CD4-positive, alpha-beta T cell treated with Interleukin-2 at 100 ng/mL for 4 hours (primary cell): ENCODE measurements around the gene GDPD4.

Experiments
- DNase-seq: peaks from one replicate; pipeline ENCODE4 v3.0.0-alpha.2; 2020; ENCODE audit warnings: low spot score

The GDPD4 gene

GRCh38 chr11:77173494-77173893 is 128.0 kb downstream of the GDPD4 start:
- DNase-seq: no peak

DNA sequence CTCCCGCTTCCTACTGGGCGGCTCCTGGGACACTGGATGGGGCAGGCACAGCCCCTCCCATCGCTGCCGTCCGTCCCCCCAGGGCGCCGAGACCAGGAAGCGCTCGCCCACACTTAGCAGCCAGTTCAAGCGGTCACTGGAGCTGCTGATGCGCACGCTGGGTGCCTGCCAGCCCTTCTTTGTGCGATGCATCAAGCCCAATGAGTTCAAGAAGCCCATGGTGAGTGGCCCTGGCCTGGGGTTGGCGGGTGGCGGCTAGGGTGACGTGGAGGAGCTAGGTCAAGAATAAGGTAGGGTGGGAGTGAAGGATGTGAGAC is 128.9 kb downstream of the GDPD4 start:
- no peak for DNase-seq

DNA sequence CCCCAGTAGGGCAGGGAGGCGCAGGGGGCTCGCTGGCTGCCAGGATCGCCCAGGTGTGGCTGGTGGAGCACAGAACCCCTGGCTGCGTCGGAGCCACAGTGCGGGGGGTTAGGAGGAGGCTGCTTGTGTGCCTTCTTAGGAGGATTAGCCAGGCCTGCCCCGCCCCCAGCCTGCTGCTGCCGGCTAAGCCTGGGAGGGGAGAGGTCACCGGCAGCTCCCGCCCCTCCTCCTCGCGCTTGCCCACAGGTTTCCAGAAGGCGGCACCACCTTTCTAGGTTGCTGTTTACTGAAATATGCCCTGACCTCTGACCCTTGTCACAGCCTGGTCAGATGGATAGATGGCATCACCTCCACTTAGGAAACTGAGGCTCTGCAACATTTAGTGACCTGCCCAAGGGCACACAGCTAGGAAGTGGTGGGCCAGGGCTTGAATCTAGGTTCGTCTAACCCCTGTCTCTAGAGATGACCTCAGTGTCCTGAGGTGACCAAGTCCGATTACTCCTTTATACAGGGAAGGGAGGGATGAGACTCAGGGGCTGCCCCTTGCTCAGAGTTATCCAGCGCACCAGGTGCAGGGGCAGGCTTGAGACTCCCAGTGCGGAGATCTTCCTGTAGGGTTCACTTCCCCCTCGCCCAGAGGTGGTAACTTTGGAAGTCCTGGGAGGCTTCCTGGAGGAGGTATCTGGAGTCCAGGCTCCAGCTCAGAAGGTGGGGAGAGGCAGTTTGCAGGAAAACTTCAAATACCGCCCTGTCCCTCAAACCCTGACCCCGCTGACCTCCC is 129.4 kb downstream of the GDPD4 start:
- no peak for DNase-seq

- no peak for DNase-seq
Measured at GRCh38 chr11:77171254-77171653, 130.2 kb downstream of the GDPD4 start.

GRCh38 chr11:77170107-77170506 is 131.4 kb downstream of the GDPD4 start:
- no peak for DNase-seq

GRCh38 chr11:77167791-77168190 is 133.7 kb downstream of the GDPD4 start:
- DNase-seq: no peak

GRCh38 chr11:77167111-77167626 is 134.3 kb downstream of the GDPD4 start:
- no peak for DNase-seq
